CD4-positive, alpha-beta memory T cell (primary cell): ENCODE results near the gene EMC8. TPM values are rescaled to one million over a fixed set of nuclear protein-coding genes. Genes with fewer than 3 reads are reported as not detected.

Source experiments
- CTCF ChIA-PET: fragments of 350-600 bp; sonication (Branson Sonifier 250); formaldehyde crosslinking; loops from one replicate; lab custom pipeline; 2021; ENCODE audit warnings: inconsistent platforms; ENCODE audit not compliant: partially characterized antibody; lab: Charles Lee
- POLR2A ChIA-PET: fragments of 350-600 bp; sonication (Branson Sonifier 250); formaldehyde crosslinking; loops from one replicate; lab custom pipeline; 2021; ENCODE audit not compliant: partially characterized antibody; lab: Charles Lee
- DNase-seq, 5 donors: peaks; one replicate each; pipeline versions ENCODE4 v3.0.0 to v3.0.0-alpha.2; 2020 to 2022; ENCODE audit warnings: mixed read lengths in 1 of 5
- H3K27ac ChIP-seq: one replicate; pipeline ENCODE4 v1.7.0; 2013; ENCODE audit warnings: low read depth, low read length
- H3K27me3 ChIP-seq: 2 replicates; pipeline ENCODE4 v1.7.0; 2013; ENCODE audit warnings: mild to moderate bottlenecking, low read length, moderate library complexity; ENCODE audit not compliant: insufficient read depth
- H3K36me3 ChIP-seq: 2 replicates; pipeline ENCODE4 v1.7.0; 2013; ENCODE audit warnings: mild to moderate bottlenecking, low read length, moderate library complexity; ENCODE audit not compliant: insufficient read depth
- H3K4me1 ChIP-seq: 2 replicates; pipeline ENCODE4 v1.7.0; 2013; ENCODE audit warnings: mild to moderate bottlenecking, low read length, moderate library complexity; ENCODE audit not compliant: insufficient read depth
- H3K4me3 ChIP-seq, 2 donors: one replicate each; pipeline ENCODE4 v1.7.0; 2013; ENCODE audit warnings: low read length in 2 of 2, mild to moderate bottlenecking in 1 of 2
- H3K9me3 ChIP-seq, 2 donors: one replicate each; pipeline ENCODE4 v1.7.0; 2013; ENCODE audit warnings: low read length in 2 of 2, control low read depth in 1 of 2; ENCODE audit not compliant: control insufficient read depth in 1 of 2
- H3K27ac Mint-ChIP-seq, 7 donors: one replicate each; pipeline ENCODE4 v1.8.0; 2020 to 2021; ENCODE audit warnings: mixed read lengths in 7 of 7, mild to moderate bottlenecking in 6 of 7, inconsistent platforms in 3 of 7, moderate library complexity in 3 of 7
- H3K27me3 Mint-ChIP-seq, 2 donors: one replicate each; pipeline ENCODE4 v1.8.0; 2020 to 2021; ENCODE audit warnings: mixed read lengths in 2 of 2
- H3K36me3 Mint-ChIP-seq, 2 donors: one replicate each; pipeline ENCODE4 v1.8.0; 2020 to 2021; ENCODE audit warnings: mixed read lengths in 2 of 2, inconsistent platforms in 1 of 2, mild to moderate bottlenecking in 1 of 2
- H3K4me1 Mint-ChIP-seq, 4 donors: one replicate each; pipeline ENCODE4 v1.8.0; 2020 to 2021; ENCODE audit warnings: mixed read lengths in 4 of 4, mild to moderate bottlenecking in 1 of 4
- H3K4me3 Mint-ChIP-seq, 8 donors: one replicate each; pipeline ENCODE4 v1.8.0; 2020 to 2021; ENCODE audit warnings: mixed read lengths in 8 of 8, mild to moderate bottlenecking in 7 of 8, moderate library complexity in 6 of 8, inconsistent platforms in 3 of 8
- H3K9me3 Mint-ChIP-seq, 8 donors: one replicate each; pipeline ENCODE4 v1.8.0; 2020 to 2021; ENCODE audit warnings: mixed read lengths in 8 of 8, mild to moderate bottlenecking in 5 of 8, inconsistent platforms in 3 of 8, moderate library complexity in 1 of 8
- intact Hi-C: fragments of 100-400 bp; cut with micrococcal nuclease; formaldehyde crosslinking; loops from one replicate; pipeline ENCODE4 v1.15.1; 2023
- polyA plus RNA-seq, 2 donors: library from polyadenylated mRNA; unstranded; fragments of 300-500 nt; fragmentation: Illumina TruSeq; gene quantifications; one replicate each; pipeline ENCODE4 v1.2.3, GENCODE V29; 2021
- total RNA-seq, 2 experiments: library from RNA; stranded (reverse); gene quantifications; one replicate each; pipeline ENCODE4 v1.2.3, GENCODE V29; 2021

The EMC8 gene
- total and polyA plus RNA-seq, 4 experiments from 2014 or later: 22.1 to 22.8 (median 22.7) TPM

- peak overlapping the region in 1 of 7 donors; percentile 46 for H3K27ac Mint-ChIP-seq
- intact Hi-C loops: no loop called here
- no peak for DNase-seq
- peaks cover 35% of the 10 kb centered on the region for H3K36me3 ChIP-seq
- POLR2A ChIA-PET: no interaction called here
- H3K4me3 ChIP-seq: no peak overlapping the region
- no peaks in the 10 kb centered on the region for H3K27me3 ChIP-seq
- H3K4me1 ChIP-seq: no peaks in the 10 kb centered on the region
- no peaks in the 10 kb centered on the region for H3K9me3 ChIP-seq
- H3K4me1 Mint-ChIP-seq: peaks cover 0 to 2% (median 0%) of the 10 kb centered on the region in 4 donors
- H3K4me3 Mint-ChIP-seq: no peak overlapping the region
- H3K9me3 Mint-ChIP-seq: no peaks in the 10 kb centered on the region
- peaks cover 46 to 55% of the 10 kb centered on the region in 2 donors for H3K36me3 Mint-ChIP-seq
- H3K27me3 Mint-ChIP-seq: no peaks in the 10 kb centered on the region
- CTCF ChIA-PET: no interaction called here
- no peak overlapping the region for H3K27ac ChIP-seq
These were observed 19.1 kb downstream of the EMC8 start for GRCh38 chr16:85780281-85780680.

GRCh38 chr16:85778873-85779272, 20.5 kb downstream of the EMC8 start:
- peak overlapping the region in 1 of 7 donors; percentile 57 for H3K27ac Mint-ChIP-seq
- peaks cover 0 to 2% (median 0%) of the 10 kb centered on the region in 4 donors for H3K4me1 Mint-ChIP-seq
- no peak overlapping the region for H3K4me3 Mint-ChIP-seq
- Histone ChIP-seq H3K27me3 (no peaks in the 10 kb centered on the region), H3K4me1 (no peaks in the 10 kb centered on the region), H3K9me3 (no peaks in the 10 kb centered on the region), H3K27ac (no peak overlapping the region), H3K4me3 (no peak overlapping the region), H3K36me3 (peaks cover 35% of the 10 kb centered on the region)
- no peaks in the 10 kb centered on the region for H3K9me3 Mint-ChIP-seq
- ChIA-PET CTCF (no interaction called here), POLR2A (no interaction called here)
- no peak for DNase-seq
- intact Hi-C loops: no loop called here
- no peaks in the 10 kb centered on the region for H3K27me3 Mint-ChIP-seq
- peaks cover 46 to 57% of the 10 kb centered on the region in 2 donors for H3K36me3 Mint-ChIP-seq

- intact Hi-C loops: no loop called here
- H3K36me3 ChIP-seq: peaks cover 35% of the 10 kb centered on the region
- H3K4me3 Mint-ChIP-seq: no peak overlapping the region
- peaks cover 40 to 52% of the 10 kb centered on the region in 2 donors for H3K36me3 Mint-ChIP-seq
- no peaks in the 10 kb centered on the region for H3K4me1 Mint-ChIP-seq
- H3K27ac ChIP-seq: no peak overlapping the region
- CTCF ChIA-PET: no interaction called here
- no peaks in the 10 kb centered on the region for H3K9me3 ChIP-seq
- no peaks in the 10 kb centered on the region for H3K4me1 ChIP-seq
- DNase-seq: no peak
- no peaks in the 10 kb centered on the region for H3K9me3 Mint-ChIP-seq
- POLR2A ChIA-PET: no interaction called here
- no peak overlapping the region for H3K27ac Mint-ChIP-seq
- H3K27me3 ChIP-seq: no peaks in the 10 kb centered on the region
- no peak overlapping the region for H3K4me3 ChIP-seq
- no peaks in the 10 kb centered on the region for H3K27me3 Mint-ChIP-seq
These were observed 21.6 kb downstream of the EMC8 start for GRCh38 chr16:85777583-85778310.

- H3K4me3 Mint-ChIP-seq: no peak overlapping the region
- no peak for DNase-seq
- H3K4me1 Mint-ChIP-seq: no peaks in the 10 kb centered on the region
- no peaks in the 10 kb centered on the region for H3K9me3 Mint-ChIP-seq
- intact Hi-C loops: no loop called here
- no peaks in the 10 kb centered on the region for H3K4me1 ChIP-seq
- peaks cover 23% of the 10 kb centered on the region for H3K36me3 ChIP-seq
- H3K36me3 Mint-ChIP-seq: peaks cover 28 to 34% of the 10 kb centered on the region in 2 donors
- POLR2A ChIA-PET: no interaction called here
- no peaks in the 10 kb centered on the region for H3K9me3 ChIP-seq
- CTCF ChIA-PET: no interaction called here
- no peak overlapping the region for H3K4me3 ChIP-seq
- no peaks in the 10 kb centered on the region for H3K27me3 ChIP-seq
- H3K27ac ChIP-seq: no peak overlapping the region
- no peak overlapping the region for H3K27ac Mint-ChIP-seq
- no peaks in the 10 kb centered on the region for H3K27me3 Mint-ChIP-seq
These were observed 24.5 kb downstream of the EMC8 start for GRCh38 chr16:85774811-85775210.

GRCh38 chr16:85774136-85774535, 25.2 kb downstream of the EMC8 start:
- Mint-ChIP-seq H3K36me3 (peaks cover 22 to 27% of the 10 kb centered on the region in 2 donors), H3K4me1 (no peaks in the 10 kb centered on the region), H3K9me3 (no peaks in the 10 kb centered on the region), H3K4me3 (no peak overlapping the region), H3K27ac (no peak overlapping the region), H3K27me3 (no peaks in the 10 kb centered on the region)
- ChIA-PET POLR2A (no interaction called here), CTCF (no interaction called here)
- intact Hi-C loops: no loop called here
- peaks cover 16% of the 10 kb centered on the region for H3K36me3 ChIP-seq
- H3K27me3 ChIP-seq: no peaks in the 10 kb centered on the region
- no peaks in the 10 kb centered on the region for H3K4me1 ChIP-seq
- no peak for DNase-seq
- H3K9me3 ChIP-seq: no peaks in the 10 kb centered on the region
- no peak overlapping the region for H3K27ac ChIP-seq
- H3K4me3 ChIP-seq: no peak overlapping the region

- H3K4me3 ChIP-seq: no peak overlapping the region
- no peaks in the 10 kb centered on the region for H3K4me1 ChIP-seq
- peaks cover 11 to 17% of the 10 kb centered on the region in 2 donors for H3K36me3 Mint-ChIP-seq
- H3K27ac Mint-ChIP-seq: no peak overlapping the region
- H3K9me3 Mint-ChIP-seq: no peaks in the 10 kb centered on the region
- H3K9me3 ChIP-seq: no peaks in the 10 kb centered on the region
- H3K36me3 ChIP-seq: peaks cover 10% of the 10 kb centered on the region
- DNase-seq: no peak
- H3K4me3 Mint-ChIP-seq: no peak overlapping the region
- H3K27me3 Mint-ChIP-seq: no peaks in the 10 kb centered on the region
- H3K27me3 ChIP-seq: no peaks in the 10 kb centered on the region
- no peak overlapping the region for H3K27ac ChIP-seq
- no peaks in the 10 kb centered on the region for H3K4me1 Mint-ChIP-seq
- CTCF ChIA-PET: no interaction called here
- intact Hi-C loops: no loop called here
- POLR2A ChIA-PET: no interaction called here
These were observed 26.3 kb downstream of the EMC8 start for GRCh38 chr16:85773044-85773443.

GRCh38 chr16:85770741-85771140, 28.6 kb downstream of the EMC8 start:
- peaks cover 2 to 7% of the 10 kb centered on the region in 2 donors for H3K36me3 Mint-ChIP-seq
- Histone ChIP-seq H3K27me3 (no peaks in the 10 kb centered on the region), H3K36me3 (no peaks in the 10 kb centered on the region), H3K4me3 (no peak overlapping the region), H3K27ac (no peak overlapping the region), H3K4me1 (no peaks in the 10 kb centered on the region), H3K9me3 (no peaks in the 10 kb centered on the region)
- ChIA-PET CTCF (no interaction called here), POLR2A (no interaction called here)
- no peaks in the 10 kb centered on the region for H3K27me3 Mint-ChIP-seq
- H3K9me3 Mint-ChIP-seq: no peaks in the 10 kb centered on the region
- no peak overlapping the region for H3K4me3 Mint-ChIP-seq
- no peaks in the 10 kb centered on the region for H3K4me1 Mint-ChIP-seq
- intact Hi-C loops: no loop called here
- peak overlapping the region in 1 of 7 donors; percentile 8 for H3K27ac Mint-ChIP-seq
- DNase-seq: no peak
